ENCODE measurements around the gene CADM1. TPM values are rescaled to one million over a fixed set of nuclear protein-coding genes. Genes with fewer than 3 reads are reported as not detected.

CADM1 gene
- total and polyA plus RNA-seq, 11 donors, result 11.4 to 80.2 (median 40.6) TPM

DNA sequence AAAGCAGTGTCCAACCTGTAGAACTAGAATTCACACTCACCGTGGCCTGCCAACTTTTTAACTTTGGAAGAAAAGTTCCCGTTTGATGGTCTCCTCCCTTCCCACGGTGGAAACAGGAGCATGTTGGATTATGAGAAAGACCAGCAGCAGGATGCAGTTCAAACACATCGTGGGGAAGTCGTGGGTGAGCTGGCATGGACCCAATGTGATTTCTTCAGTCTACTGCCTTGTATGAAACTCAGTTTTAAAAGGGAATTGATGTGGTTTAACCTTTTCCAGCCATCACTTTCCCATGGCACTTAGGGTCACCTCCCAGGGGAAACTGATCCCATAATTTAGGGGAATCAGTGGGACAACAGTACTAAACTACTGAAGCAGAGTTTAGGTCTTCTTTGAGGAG, 318.3 kb downstream of the CADM1 start:
- ATAC-seq (peak in 1 of 4 donors; percentile 22), DNase-seq (peak in 2 of 5 donors; percentile 56)
- Histone ChIP-seq H3K27ac (peak overlapping the region in 5 of 12 donors; percentile 9 to 65 (median 30)), H3K27me3 (no peaks in the 10 kb centered on the region), H3K9me3 (no peaks in the 10 kb centered on the region), H3K4me3 (no peak overlapping the region), H3K4me1 (peaks cover 0 to 35% (median 3%) of the 10 kb centered on the region in 12 donors), H3K36me3 (no peaks in the 10 kb centered on the region)
- intact Hi-C loops (cut with DNase I), result no loop called here
- no peak for TF ChIP-seq POLR2A (IDR thresholded peaks at IDR 0.05)
- TF ChIP-seq, protein P1, sequence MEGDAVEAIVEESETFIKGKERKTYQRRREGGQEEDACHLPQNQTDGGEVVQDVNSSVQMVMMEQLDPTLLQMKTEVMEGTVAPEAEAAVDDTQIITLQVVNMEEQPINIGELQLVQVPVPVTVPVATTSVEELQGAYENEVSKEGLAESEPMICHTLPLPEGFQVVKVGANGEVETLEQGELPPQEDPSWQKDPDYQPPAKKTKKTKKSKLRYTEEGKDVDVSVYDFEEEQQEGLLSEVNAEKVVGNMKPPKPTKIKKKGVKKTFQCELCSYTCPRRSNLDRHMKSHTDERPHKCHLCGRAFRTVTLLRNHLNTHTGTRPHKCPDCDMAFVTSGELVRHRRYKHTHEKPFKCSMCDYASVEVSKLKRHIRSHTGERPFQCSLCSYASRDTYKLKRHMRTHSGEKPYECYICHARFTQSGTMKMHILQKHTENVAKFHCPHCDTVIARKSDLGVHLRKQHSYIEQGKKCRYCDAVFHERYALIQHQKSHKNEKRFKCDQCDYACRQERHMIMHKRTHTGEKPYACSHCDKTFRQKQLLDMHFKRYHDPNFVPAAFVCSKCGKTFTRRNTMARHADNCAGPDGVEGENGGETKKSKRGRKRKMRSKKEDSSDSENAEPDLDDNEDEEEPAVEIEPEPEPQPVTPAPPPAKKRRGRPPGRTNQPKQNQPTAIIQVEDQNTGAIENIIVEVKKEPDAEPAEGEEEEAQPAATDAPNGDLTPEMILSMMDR (IDR thresholded peaks at IDR 0.05), result no peak
- WGBS, 4 donors, result 42 to 62% (median 52%) methylated on average over 5 of the region's 5 CpGs

- H3K9me3 ChIP-seq, result no peaks in the 10 kb centered on the region
- TF ChIP-seq, protein P1 (IDR thresholded peaks at IDR 0.05), result no peak
- TF ChIP-seq POLR2A (IDR thresholded peaks at IDR 0.05), result no peak
- WGBS, 4 donors, result 41 to 51% (median 47%) methylated on average over 4 of the region's 4 CpGs
- peaks cover 0 to 35% (median 3%) of the 10 kb centered on the region in 12 donors for H3K4me1 ChIP-seq
- peak overlapping the region in 8 of 12 donors; percentile 9 to 65 (median 42) for H3K27ac ChIP-seq
- no peaks in the 10 kb centered on the region for H3K36me3 ChIP-seq
- no peaks in the 10 kb centered on the region for H3K27me3 ChIP-seq
- peak in 3 of 4 donors; percentile 30 to 67 (median 33) for ATAC-seq
- DNase-seq, result no peak
- H3K4me3 ChIP-seq, result no peak overlapping the region
- intact Hi-C loops (cut with DNase I), result no loop called here
These were observed 318.7 kb downstream of the CADM1 start for GRCh38 chr11:115185507-115185906.

DNA sequence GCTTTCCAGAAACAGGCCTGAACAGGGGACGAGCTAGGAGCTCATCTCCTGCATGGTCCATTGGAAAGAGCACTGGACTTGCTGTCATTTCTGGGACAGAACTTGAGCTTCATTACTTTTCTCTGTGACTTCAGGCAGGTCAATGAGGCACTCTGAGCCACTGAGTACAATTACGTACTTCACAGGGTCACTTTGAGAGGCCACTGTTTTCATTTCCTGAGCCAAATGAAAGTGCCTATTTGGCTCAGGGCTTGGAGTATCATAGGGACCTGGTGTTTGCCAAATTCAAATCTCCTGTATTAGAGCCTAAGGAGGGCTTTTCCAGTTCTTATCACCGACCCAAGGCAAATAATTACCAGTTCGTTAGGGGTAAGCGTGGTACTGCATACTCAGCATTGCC, 319.3 kb downstream of the CADM1 start:
- DNase-seq (no peak), ATAC-seq (peak in 3 of 4 donors; percentile 47 to 54 (median 53))
- Histone ChIP-seq H3K36me3 (no peaks in the 10 kb centered on the region), H3K27me3 (no peaks in the 10 kb centered on the region), H3K4me1 (peaks cover 0 to 35% (median 3%) of the 10 kb centered on the region in 12 donors), H3K27ac (peak overlapping the region in 7 of 12 donors; percentile 6 to 65 (median 39)), H3K9me3 (no peaks in the 10 kb centered on the region), H3K4me3 (no peak overlapping the region)
- TF ChIP-seq, protein P1 (IDR thresholded peaks at IDR 0.05), result no peak
- no peak for TF ChIP-seq POLR2A (IDR thresholded peaks at IDR 0.05)
- WGBS, 4 donors, result 60 to 74% (median 63%) methylated on average over 5 of the region's 5 CpGs
- intact Hi-C loops (cut with DNase I), result no loop called here

- H3K9me3 ChIP-seq, result no peaks in the 10 kb centered on the region
- WGBS, 4 donors, result 86 to 92% (median 88%) methylated on average over 6 of the region's 6 CpGs
- no peak overlapping the region for H3K4me3 ChIP-seq
- DNase-seq (no peak), ATAC-seq (no peak)
- H3K36me3 ChIP-seq, result no peaks in the 10 kb centered on the region
- no peaks in the 10 kb centered on the region for H3K27me3 ChIP-seq
- TF ChIP-seq POLR2A (IDR thresholded peaks at IDR 0.05), result no peak
- TF ChIP-seq, protein P1 (IDR thresholded peaks at IDR 0.05), result no peak
- H3K4me1 ChIP-seq, result peaks cover 0 to 35% (median 3%) of the 10 kb centered on the region in 12 donors
- intact Hi-C loops (cut with DNase I), result no loop called here
- H3K27ac ChIP-seq, result no peak overlapping the region
These were observed 320.4 kb downstream of the CADM1 start for GRCh38 chr11:115183830-115184229.

Data from heart left ventricle (tissue), 16 donors.